CD8-positive, alpha-beta memory T cell (primary cell): ENCODE data around the gene ETV2. TPM values are rescaled to one million over a fixed set of nuclear protein-coding genes. Genes with fewer than 3 reads are reported as not detected.

Source experiments
- CTCF ChIA-PET: fragments of 350-600 bp; sonication (Branson Sonifier 250); formaldehyde crosslinking; loops from one replicate; lab custom pipeline; 2021; ENCODE audit warnings: antibody characterized with exemption; lab: Charles Lee
- POLR2A ChIA-PET: fragments of 350-600 bp; sonication (Branson Sonifier 250); formaldehyde crosslinking; loops from one replicate; lab custom pipeline; 2021; ENCODE audit warnings: antibody characterized with exemption; lab: Charles Lee
- DNase-seq, 5 donors: peaks; one replicate each; pipeline versions ENCODE4 v3.0.0 to v3.0.0-alpha.2; 2020 to 2022; ENCODE audit warnings: mixed read lengths in 1 of 5
- H3K27ac ChIP-seq: one replicate; pipeline ENCODE4 v1.7.0; 2013; ENCODE audit warnings: low read depth, mild to moderate bottlenecking, low read length, moderate library complexity
- H3K27me3 ChIP-seq: 2 replicates; pipeline ENCODE4 v1.7.0; 2013; ENCODE audit warnings: low read length, mild to moderate bottlenecking; ENCODE audit not compliant: insufficient read depth, poor library complexity, severe bottlenecking
- H3K36me3 ChIP-seq: 2 replicates; pipeline ENCODE4 v1.7.0; 2013; ENCODE audit warnings: mild to moderate bottlenecking, low read length, moderate library complexity; ENCODE audit not compliant: insufficient read depth
- H3K4me1 ChIP-seq: 2 replicates; pipeline ENCODE4 v1.7.0; 2013; ENCODE audit warnings: mild to moderate bottlenecking, low read length, moderate library complexity; ENCODE audit not compliant: insufficient read depth
- H3K4me3 ChIP-seq: 2 replicates; pipeline ENCODE4 v1.7.0; 2013; ENCODE audit warnings: mild to moderate bottlenecking, low read length
- H3K9me3 ChIP-seq: 2 replicates; pipeline ENCODE4 v1.7.0; 2013; ENCODE audit warnings: mild to moderate bottlenecking, low read length
- H3K27ac Mint-ChIP-seq, 8 donors: one replicate each; pipeline ENCODE4 v1.8.0; 2020 to 2021; ENCODE audit warnings: mixed read lengths in 8 of 8, mild to moderate bottlenecking in 6 of 8, inconsistent platforms in 3 of 8, moderate library complexity in 3 of 8
- H3K27me3 Mint-ChIP-seq, 2 donors: one replicate each; pipeline ENCODE4 v1.8.0; 2020 to 2021; ENCODE audit warnings: mixed read lengths in 2 of 2, mild to moderate bottlenecking in 1 of 2, moderate library complexity in 1 of 2
- H3K36me3 Mint-ChIP-seq, 3 donors: one replicate each; pipeline ENCODE4 v1.8.0; 2020 to 2021; ENCODE audit warnings: mixed read lengths in 3 of 3, inconsistent platforms in 1 of 3, mild to moderate bottlenecking in 1 of 3
- H3K4me1 Mint-ChIP-seq, 3 donors: one replicate each; pipeline ENCODE4 v1.8.0; 2020 to 2021; ENCODE audit warnings: mixed read lengths in 3 of 3, inconsistent platforms in 1 of 3, mild to moderate bottlenecking in 1 of 3
- H3K4me3 Mint-ChIP-seq, 7 donors: one replicate each; pipeline ENCODE4 v1.8.0; 2020 to 2021; ENCODE audit warnings: mixed read lengths in 7 of 7, mild to moderate bottlenecking in 6 of 7, moderate library complexity in 4 of 7, inconsistent platforms in 2 of 7
- H3K9me3 Mint-ChIP-seq, 5 donors: one replicate each; pipeline ENCODE4 v1.8.0; 2020 to 2022; ENCODE audit warnings: mixed read lengths in 5 of 5, mild to moderate bottlenecking in 3 of 5, moderate library complexity in 2 of 5, inconsistent platforms in 1 of 5
- polyA plus RNA-seq: library from polyadenylated mRNA; unstranded; fragments of 300-500 nt; fragmentation: Illumina TruSeq; gene quantifications from one replicate; pipeline ENCODE4 v1.2.3, GENCODE V29; 2021
- total RNA-seq, 2 experiments: library from RNA; stranded (reverse); gene quantifications; one replicate each; pipeline ENCODE4 v1.2.3, GENCODE V29; 2021

ETV2 gene
- total and polyA plus RNA-seq, 3 experiments from 2014 or later = 1.2 to 1.4 (median 1.2) TPM

DNA sequence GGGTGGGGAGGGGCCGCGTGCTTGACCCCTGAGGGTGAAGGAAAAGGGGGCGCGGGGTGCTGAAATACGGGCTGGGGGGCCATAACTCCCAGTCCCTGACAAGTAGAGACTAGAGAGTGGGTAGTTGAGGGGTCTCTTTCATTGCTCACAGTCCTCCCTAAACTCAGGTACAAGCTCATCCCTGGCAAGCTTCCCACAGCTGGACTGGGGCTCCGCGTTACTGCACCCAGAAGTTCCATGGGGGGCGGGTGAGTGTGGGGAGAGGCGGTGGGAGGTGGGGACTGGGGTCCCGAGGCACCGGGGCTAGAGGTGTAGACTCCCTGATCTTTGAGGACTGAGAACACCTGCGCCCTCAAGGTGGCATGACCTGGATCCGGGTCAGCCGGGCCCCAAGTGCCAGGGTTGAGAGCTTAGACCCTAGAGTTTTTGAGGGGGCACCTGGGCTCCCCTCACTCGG is 1.3 kb downstream of the ETV2 start:
- CTCF ChIA-PET = no interaction called here
- peaks cover 29 to 36% (median 29%) of the 10 kb centered on the region in 3 donors for H3K4me1 Mint-ChIP-seq
- H3K9me3 ChIP-seq = no peaks in the 10 kb centered on the region
- peak overlapping the region; percentile 79 to 93 (median 90) for H3K4me3 Mint-ChIP-seq
- no peaks in the 10 kb centered on the region for H3K27me3 Mint-ChIP-seq
- H3K27me3 ChIP-seq = no peaks in the 10 kb centered on the region
- H3K4me1 ChIP-seq = peaks cover 36% of the 10 kb centered on the region
- H3K4me3 ChIP-seq = peak overlapping the region; percentile 87
- H3K9me3 Mint-ChIP-seq = no peaks in the 10 kb centered on the region
- H3K36me3 Mint-ChIP-seq = peaks cover 0 to 7% (median 0%) of the 10 kb centered on the region in 3 donors
- POLR2A ChIA-PET = no interaction called here
- H3K27ac Mint-ChIP-seq = peak overlapping the region in 4 of 8 donors; percentile 19 to 78 (median 75)
- peaks cover 2% of the 10 kb centered on the region for H3K36me3 ChIP-seq
- no peak for DNase-seq
- H3K27ac ChIP-seq = peak overlapping the region; percentile 77

DNA sequence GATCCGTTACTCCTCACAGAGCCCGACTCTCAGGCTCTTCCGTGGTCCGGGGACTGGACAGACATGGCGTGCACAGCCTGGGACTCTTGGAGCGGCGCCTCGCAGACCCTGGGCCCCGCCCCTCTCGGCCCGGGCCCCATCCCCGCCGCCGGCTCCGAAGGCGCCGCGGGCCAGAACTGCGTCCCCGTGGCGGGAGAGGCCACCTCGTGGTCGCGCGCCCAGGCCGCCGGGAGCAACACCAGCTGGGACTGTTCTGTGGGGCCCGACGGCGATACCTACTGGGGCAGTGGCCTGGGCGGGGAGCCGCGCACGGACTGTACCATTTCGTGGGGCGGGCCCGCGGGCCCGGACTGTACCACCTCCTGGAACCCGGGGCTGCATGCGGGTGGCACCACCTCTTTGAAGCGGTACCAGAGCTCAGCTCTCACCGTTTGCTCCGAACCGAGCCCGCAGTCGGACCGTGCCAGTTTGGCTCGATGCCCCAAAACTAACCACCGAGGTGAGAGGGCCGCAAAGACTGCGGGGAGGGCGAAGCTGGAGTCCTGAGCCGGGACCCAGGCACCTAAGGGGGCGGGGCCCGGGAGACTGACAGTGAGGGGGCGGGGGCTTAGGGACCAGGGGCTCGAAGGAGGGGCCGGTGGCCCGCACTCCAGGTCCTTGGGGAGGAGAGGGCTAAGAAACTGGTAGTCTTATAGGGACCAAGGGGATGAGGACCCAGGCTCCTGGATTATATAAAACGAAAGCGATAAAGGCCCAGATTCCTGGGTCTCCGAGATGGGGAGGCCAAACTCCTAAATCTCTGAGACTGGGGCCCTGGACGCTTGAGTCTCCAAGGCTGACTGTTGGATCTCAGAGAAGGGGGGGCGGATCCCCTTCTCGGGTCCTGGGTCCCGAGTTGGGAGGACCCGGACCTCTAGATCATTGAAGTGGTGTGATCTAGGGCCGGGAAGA is 2.0 kb downstream of the ETV2 start:
- peak overlapping the region; percentile 77 for H3K27ac ChIP-seq
- Mint-ChIP-seq H3K27me3 (no peaks in the 10 kb centered on the region), H3K9me3 (no peaks in the 10 kb centered on the region), H3K27ac (peak overlapping the region; percentile 78 to 96 (median 92)), H3K4me3 (peak overlapping the region; percentile 79 to 93 (median 90)), H3K36me3 (peaks cover 0 to 7% (median 0%) of the 10 kb centered on the region in 3 donors), H3K4me1 (peaks cover 36 to 43% (median 36%) of the 10 kb centered on the region in 3 donors)
- peak overlapping the region; percentile 87 for H3K4me3 ChIP-seq
- H3K36me3 ChIP-seq = no peaks in the 10 kb centered on the region
- DNase-seq = peak; percentile 74 to 84 (median 77)
- H3K27me3 ChIP-seq = no peaks in the 10 kb centered on the region
- POLR2A ChIA-PET = interaction anchor here (0.7 to 1.3 kb wide), 3 partner anchors 31 to 375 kb away, joined by 3 read pairs; partner anchors contain the start of genes HAUS5 and USF2
- CTCF ChIA-PET = interaction anchor here (0.9 kb wide), 1 partner anchor 104 kb away, joined by 3 read pairs; no protein-coding TSS in a partner anchor
- no peaks in the 10 kb centered on the region for H3K9me3 ChIP-seq
- H3K4me1 ChIP-seq = peaks cover 38% of the 10 kb centered on the region

DNA sequence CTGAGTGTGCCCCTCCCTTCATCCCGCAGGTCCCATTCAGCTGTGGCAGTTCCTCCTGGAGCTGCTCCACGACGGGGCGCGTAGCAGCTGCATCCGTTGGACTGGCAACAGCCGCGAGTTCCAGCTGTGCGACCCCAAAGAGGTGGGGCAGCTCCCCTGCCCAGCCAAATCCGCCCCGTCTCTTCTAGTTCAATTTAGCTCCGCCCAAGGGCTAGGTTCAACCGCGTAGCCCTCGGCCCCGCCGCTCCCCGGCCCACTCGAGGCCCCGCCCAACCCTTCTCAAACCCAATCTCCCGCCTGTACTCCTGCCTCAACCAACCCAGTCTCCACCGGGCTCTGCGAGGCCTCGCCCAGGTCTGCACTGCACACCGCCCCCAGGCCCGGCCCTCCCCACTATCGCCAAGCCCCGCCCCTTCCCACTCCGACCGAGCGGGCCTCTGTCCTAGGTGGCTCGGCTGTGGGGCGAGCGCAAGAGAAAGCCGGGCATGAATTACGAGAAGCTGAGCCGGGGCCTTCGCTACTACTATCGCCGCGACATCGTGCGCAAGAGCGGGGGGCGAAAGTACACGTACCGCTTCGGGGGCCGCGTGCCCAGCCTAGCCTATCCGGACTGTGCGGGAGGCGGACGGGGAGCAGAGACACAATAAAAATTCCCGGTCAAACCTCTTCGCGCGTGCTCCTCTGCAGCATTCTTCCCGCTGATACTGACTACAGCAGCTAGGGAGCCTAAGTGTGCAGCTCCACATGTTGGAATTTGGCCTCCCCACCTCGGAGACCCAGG is 2.9 kb downstream of the ETV2 start:
- POLR2A ChIA-PET = interaction anchor here (0.7 to 1.3 kb wide), 3 partner anchors 32 to 376 kb away, joined by 3 read pairs; partner anchors contain the start of genes HAUS5 and USF2
- H3K36me3 Mint-ChIP-seq = peaks cover 0 to 14% (median 0%) of the 10 kb centered on the region in 3 donors
- peaks cover 47% of the 10 kb centered on the region for H3K4me1 ChIP-seq

DNA sequence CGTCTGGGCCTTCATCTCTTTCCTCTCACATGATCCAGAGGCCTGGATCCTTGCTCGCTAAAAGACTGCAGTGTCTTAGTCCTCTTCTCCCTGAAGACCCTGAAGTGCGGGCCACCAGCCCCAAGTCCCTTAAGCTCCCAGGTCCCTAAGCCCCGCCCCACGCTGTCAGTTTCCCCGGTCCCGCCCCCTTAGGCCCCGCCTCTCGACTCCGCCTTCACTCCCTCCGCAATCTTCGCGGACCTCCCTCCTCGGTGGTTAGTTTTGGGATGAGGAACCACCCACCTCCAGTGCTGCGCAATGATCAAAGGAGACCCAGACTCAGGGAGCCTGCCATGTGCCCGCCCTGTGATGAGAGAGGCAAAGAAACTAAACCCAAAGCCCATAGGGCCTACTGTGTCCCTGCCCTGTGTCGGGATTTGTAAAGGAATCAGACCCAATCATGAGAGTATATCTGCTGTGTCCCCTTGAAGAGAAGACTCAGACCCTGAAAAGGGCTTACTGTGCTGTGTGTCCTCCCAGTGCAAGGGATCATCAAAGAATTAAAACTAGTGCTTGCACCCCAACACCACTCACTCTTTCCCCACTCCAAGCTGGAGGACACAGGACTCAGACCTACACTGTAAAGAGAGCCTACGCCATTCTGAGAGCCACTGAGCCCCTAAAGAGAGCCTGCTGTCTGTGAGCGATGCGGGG is 3.6 kb downstream of the ETV2 start:
- peak overlapping the region; percentile 87 for H3K4me3 ChIP-seq
- Mint-ChIP-seq H3K4me3 (peak overlapping the region; percentile 79 to 93 (median 90)), H3K27ac (peak overlapping the region; percentile 78 to 96 (median 94)), H3K27me3 (no peaks in the 10 kb centered on the region), H3K9me3 (no peaks in the 10 kb centered on the region), H3K36me3 (peaks cover 0 to 15% (median 0%) of the 10 kb centered on the region in 3 donors), H3K4me1 (peaks cover 44 to 55% (median 44%) of the 10 kb centered on the region in 3 donors)
- ChIA-PET POLR2A (no interaction called here), CTCF (interaction anchor here (1.2 kb wide), 1 partner anchor 96 kb away, joined by 4 read pairs; no protein-coding TSS in a partner anchor)
- peaks cover 47% of the 10 kb centered on the region for H3K4me1 ChIP-seq
- H3K9me3 ChIP-seq = no peaks in the 10 kb centered on the region
- no peaks in the 10 kb centered on the region for H3K27me3 ChIP-seq
- no peaks in the 10 kb centered on the region for H3K36me3 ChIP-seq
- H3K27ac ChIP-seq = peak overlapping the region; percentile 57
- DNase-seq = peak; percentile 39 to 74 (median 64)

More for the DNA sequence above, 2.9 kb downstream of the ETV2 start:
- peak overlapping the region; percentile 78 to 96 (median 92) for H3K27ac Mint-ChIP-seq
- no peaks in the 10 kb centered on the region for H3K9me3 ChIP-seq
- peak overlapping the region; percentile 79 to 93 (median 90) for H3K4me3 Mint-ChIP-seq
- H3K27ac ChIP-seq = peak overlapping the region; percentile 77
- CTCF ChIA-PET = interaction anchor here (0.9 to 1.2 kb wide), 2 partner anchors 95 to 103 kb away, joined by 3 to 4 read pairs; no protein-coding TSS in a partner anchor
- peaks cover 43 to 50% (median 44%) of the 10 kb centered on the region in 3 donors for H3K4me1 Mint-ChIP-seq
- H3K4me3 ChIP-seq = peak overlapping the region; percentile 87
- peak; percentile 88 to 96 (median 95) for DNase-seq
- H3K9me3 Mint-ChIP-seq = no peaks in the 10 kb centered on the region
- H3K36me3 ChIP-seq = no peaks in the 10 kb centered on the region
- H3K27me3 ChIP-seq = no peaks in the 10 kb centered on the region
- no peaks in the 10 kb centered on the region for H3K27me3 Mint-ChIP-seq

DNA sequence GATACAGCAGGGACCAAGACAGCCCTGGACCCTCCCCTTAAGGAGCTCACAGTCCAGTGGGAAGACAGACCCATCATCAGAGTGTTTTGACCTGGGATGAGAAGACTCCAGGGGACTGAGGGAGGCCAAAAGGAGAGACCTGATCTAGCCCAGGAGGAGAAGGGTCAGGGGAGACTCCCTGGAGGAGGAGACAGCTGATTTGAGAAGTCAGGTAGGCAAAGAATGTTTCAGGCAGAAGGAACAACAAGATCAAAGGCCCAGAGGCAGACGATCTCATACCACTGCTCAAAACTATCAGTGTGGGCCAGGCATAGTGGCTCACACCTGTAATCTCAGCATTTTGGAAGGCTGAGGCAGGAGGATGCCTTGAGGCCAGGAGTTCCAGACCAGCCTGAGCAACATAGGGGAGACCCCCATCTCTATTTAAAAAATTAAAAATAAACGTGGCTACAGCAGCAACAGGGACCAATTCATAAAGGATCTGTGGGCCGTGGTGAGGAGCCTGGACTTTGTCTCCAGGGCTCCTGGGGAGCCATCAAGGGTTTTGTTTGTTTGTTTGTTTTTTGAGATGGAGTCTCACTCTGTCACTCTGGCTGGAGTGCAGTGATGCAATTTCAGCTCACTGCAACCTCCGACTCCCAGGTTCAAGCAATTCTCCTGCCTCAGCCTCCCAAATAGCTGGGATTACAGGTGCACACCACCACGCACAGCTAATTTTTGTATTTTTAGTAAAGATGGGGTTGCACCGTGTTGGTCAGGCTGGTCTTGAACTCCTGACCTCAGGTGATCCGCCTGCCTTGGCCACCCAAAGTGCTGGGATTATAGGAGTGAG is 4.4 kb downstream of the ETV2 start:
- Mint-ChIP-seq H3K9me3 (no peaks in the 10 kb centered on the region), H3K36me3 (peaks cover 0 to 22% (median under 1%) of the 10 kb centered on the region in 3 donors), H3K27ac (peak overlapping the region in 6 of 8 donors; percentile 8 to 94 (median 83)), H3K4me3 (peak overlapping the region in 6 of 7 donors; percentile 45 to 91 (median 84)), H3K27me3 (no peaks in the 10 kb centered on the region), H3K4me1 (peaks cover 46 to 63% (median 52%) of the 10 kb centered on the region in 3 donors)
- DNase-seq = no peak
- POLR2A ChIA-PET = no interaction called here
- Histone ChIP-seq H3K27me3 (no peaks in the 10 kb centered on the region), H3K27ac (no peak overlapping the region), H3K4me3 (no peak overlapping the region), H3K4me1 (peaks cover 51% of the 10 kb centered on the region), H3K36me3 (no peaks in the 10 kb centered on the region), H3K9me3 (no peaks in the 10 kb centered on the region)
- CTCF ChIA-PET = no interaction called here

DNA sequence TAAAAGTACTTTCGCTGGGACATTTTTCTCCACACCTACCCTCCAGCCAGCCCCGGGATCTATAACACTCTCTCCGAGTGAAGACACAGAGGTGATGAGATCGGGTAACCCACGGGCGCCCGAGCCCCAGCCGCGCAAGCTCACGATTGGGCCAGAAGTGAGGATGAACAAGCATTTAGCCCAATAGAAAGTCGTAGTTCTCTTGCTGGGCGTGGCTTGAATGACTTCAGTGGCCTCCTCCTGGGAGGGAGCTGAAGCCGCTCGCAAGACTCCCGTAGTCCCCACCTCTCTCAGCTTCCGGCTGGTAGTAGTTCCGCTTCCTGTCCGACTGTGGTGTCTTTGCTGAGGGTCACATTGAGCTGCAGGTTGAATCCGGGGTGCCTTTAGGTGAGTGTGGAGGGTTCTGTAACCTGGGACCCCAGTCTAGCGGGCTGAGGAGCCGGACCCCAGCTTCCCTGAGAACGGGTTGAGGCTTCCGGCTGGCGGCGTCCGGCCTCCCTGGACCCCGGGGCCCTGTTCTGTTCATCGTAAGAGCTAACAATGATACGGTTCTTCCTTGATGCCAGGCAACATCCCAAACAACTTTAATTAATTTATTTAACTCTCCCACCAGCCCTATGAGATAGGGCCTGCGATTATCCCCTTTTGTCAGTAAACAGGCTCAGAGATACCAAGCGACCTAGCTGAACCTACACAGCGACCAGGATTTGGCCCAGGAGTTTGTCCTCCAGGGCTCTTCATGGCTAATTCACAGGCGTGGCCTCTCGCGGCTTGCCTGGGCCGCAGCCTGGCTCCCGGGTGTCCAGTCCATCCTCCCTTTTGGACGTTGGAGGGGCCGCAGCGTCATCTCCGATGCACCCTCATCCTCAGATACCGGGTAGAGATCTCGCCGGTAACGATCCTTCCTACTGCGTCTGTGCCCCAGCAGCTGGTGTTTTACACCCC is 6.7 kb downstream of the ETV2 start, which contains the start of gene COX6B1:
COX6B1 (plus strand) TSS at position 307 of the 945 bp plus-strand sequence. CDS start 2,921 bp downstream, outside the sequence.
- H3K9me3 ChIP-seq = no peaks in the 10 kb centered on the region
- peaks cover 31% of the 10 kb centered on the region for H3K4me1 ChIP-seq
- H3K4me3 ChIP-seq = peak within 1 kb of the TSS; percentile 96
- Mint-ChIP-seq H3K4me1 (peaks cover 45 to 57% (median 49%) of the 10 kb centered on the region in 3 donors), H3K9me3 (no peaks in the 10 kb centered on the region), H3K27me3 (no peaks in the 10 kb centered on the region), H3K4me3 (peak within 1 kb of the TSS; percentile 96 to 100 (median 98)), H3K27ac (peak within 1 kb of the TSS; percentile 91 to 97 (median 96)), H3K36me3 (peaks cover 0 to 35% (median 6%) of the 10 kb centered on the region in 3 donors)
- no peaks in the 10 kb centered on the region for H3K27me3 ChIP-seq
- peak within 1 kb of the TSS; percentile 88 for H3K27ac ChIP-seq
- ChIA-PET CTCF (no interaction called here), POLR2A (interaction anchor here (0.5 to 1.1 kb wide), 7 partner anchors 19 to 97 kb away, joined by 3 to 5 read pairs (median 3); partner anchors contain the start of genes HAUS5, PSENEN and U2AF1L4)
- H3K36me3 ChIP-seq = no peaks in the 10 kb centered on the region
- peak; percentile 87 to 95 (median 91) for DNase-seq
